ENCODE data around the gene HCCS.

DNA sequence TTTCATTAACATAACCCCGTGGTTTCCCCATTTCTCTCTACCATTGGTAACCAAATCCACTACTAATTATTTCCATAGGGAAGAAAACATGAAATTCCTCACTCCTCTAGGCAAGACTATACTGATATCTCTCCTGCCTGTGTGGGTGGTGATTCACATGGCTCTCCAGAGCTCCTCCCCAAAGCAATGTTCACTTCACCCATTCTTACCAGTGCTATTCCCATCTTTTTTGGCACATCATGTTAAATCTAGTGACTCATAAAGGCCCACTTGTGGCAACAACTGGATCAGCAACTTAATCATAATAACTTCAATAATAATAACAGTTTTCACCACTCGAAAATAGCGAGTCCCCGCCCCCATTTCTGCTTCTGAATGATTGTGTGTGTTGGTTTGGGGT lies 6.1 kb upstream of the HCCS start:
- TF ChIP-seq, protein P1, sequence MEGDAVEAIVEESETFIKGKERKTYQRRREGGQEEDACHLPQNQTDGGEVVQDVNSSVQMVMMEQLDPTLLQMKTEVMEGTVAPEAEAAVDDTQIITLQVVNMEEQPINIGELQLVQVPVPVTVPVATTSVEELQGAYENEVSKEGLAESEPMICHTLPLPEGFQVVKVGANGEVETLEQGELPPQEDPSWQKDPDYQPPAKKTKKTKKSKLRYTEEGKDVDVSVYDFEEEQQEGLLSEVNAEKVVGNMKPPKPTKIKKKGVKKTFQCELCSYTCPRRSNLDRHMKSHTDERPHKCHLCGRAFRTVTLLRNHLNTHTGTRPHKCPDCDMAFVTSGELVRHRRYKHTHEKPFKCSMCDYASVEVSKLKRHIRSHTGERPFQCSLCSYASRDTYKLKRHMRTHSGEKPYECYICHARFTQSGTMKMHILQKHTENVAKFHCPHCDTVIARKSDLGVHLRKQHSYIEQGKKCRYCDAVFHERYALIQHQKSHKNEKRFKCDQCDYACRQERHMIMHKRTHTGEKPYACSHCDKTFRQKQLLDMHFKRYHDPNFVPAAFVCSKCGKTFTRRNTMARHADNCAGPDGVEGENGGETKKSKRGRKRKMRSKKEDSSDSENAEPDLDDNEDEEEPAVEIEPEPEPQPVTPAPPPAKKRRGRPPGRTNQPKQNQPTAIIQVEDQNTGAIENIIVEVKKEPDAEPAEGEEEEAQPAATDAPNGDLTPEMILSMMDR (IDR thresholded peaks at IDR 0.05 in 4 of 5, conservative IDR thresholded peaks at IDR 0.05 in 1 of 5): no peak
- TF ChIP-seq POLR2A (IDR thresholded peaks at IDR 0.05): no peak
